IMR-90 (cell line): Measurements from ENCODE around the gene SPNS2.

Experiments
- CTCF ChIP-seq: conservative IDR thresholded peaks from 2 replicates; pipeline ENCODE4 v1.5.1; 2012; ENCODE audit warnings: mild to moderate bottlenecking, low read depth, low read length, improper control_type of control experiment
- ELK1 ChIP-seq: fragments of 150-350 bp; IDR thresholded peaks from 2 replicates; pipeline ENCODE4 v1.6.1; 2016; ENCODE audit warnings: low read depth, mild to moderate bottlenecking, low read length, moderate library complexity, borderline replicate concordance
- POLR2A ChIP-seq: IDR thresholded peaks from 2 replicates; pipeline ENCODE4 v1.6.1; 2012; ENCODE audit warnings: mild to moderate bottlenecking, low read depth, low read length
- RFX5 ChIP-seq: IDR thresholded peaks from 2 replicates; pipeline ENCODE4 v1.8.0; 2012; ENCODE audit warnings: low read depth, mild to moderate bottlenecking, low read length, moderate library complexity
- USF2 ChIP-seq: fragments of 150-350 bp; IDR thresholded peaks from 2 replicates; pipeline ENCODE4 v1.6.1; 2017; ENCODE audit warnings: mild to moderate bottlenecking, antibody characterized with exemption, low read length, low read depth

GRCh38 chr17:4520894-4521600 lies 22.4 kb downstream of the SPNS2 start:
- TF ChIP-seq USF2 (no peak), RFX5 (no peak), POLR2A (no peak), ELK1 (no peak), CTCF (no peak)
